HG03039 (cell line): ENCODE results near the gene SLC25A13.
A peak's percentile ranks its signal among the peaks of the same experiment; 100 is the strongest.

ENCODE experiments used
- ATAC-seq: cut with Tn5 transposase; IDR thresholded peaks from one replicate; pipeline ENCODE4 v1.9.1; 2021; ENCODE audit warnings: mild to moderate bottlenecking, moderate library complexity; ENCODE audit not compliant: unreplicated experiment

The SLC25A13 gene

GRCh38 chr7:96111405-96111804, 210.5 kb downstream of the SLC25A13 start:
- ATAC-seq = no peak

GRCh38 chr7:96104984-96105383, 216.9 kb downstream of the SLC25A13 start:
- no peak for ATAC-seq

- ATAC-seq = no peak
These were observed 219.6 kb downstream of the SLC25A13 start for GRCh38 chr7:96102096-96102811.

- no peak for ATAC-seq
These were observed 221.2 kb downstream of the SLC25A13 start for GRCh38 chr7:96100737-96101136.

GRCh38 chr7:96097835-96098234, 224.1 kb downstream of the SLC25A13 start:
- ATAC-seq = no peak

- no peak for ATAC-seq
These were observed 228.5 kb downstream of the SLC25A13 start for GRCh38 chr7:96093435-96093834.

- ATAC-seq = no peak
These were observed 231.1 kb downstream of the SLC25A13 start for GRCh38 chr7:96090756-96091155.

- ATAC-seq = no peak
These were observed 232.4 kb downstream of the SLC25A13 start for GRCh38 chr7:96089511-96089910.

GRCh38 chr7:96088579-96088978, 233.3 kb downstream of the SLC25A13 start:
- ATAC-seq = no peak

- ATAC-seq = no peak
These were observed 235.9 kb downstream of the SLC25A13 start for GRCh38 chr7:96085953-96086352.

GRCh38 chr7:96084881-96085553, 236.9 kb downstream of the SLC25A13 start:
- ATAC-seq = no peak

- no peak for ATAC-seq
These were observed 241.9 kb downstream of the SLC25A13 start for GRCh38 chr7:96080027-96080426.

GRCh38 chr7:96076350-96076707, 245.6 kb downstream of the SLC25A13 start:
- ATAC-seq = no peak

GRCh38 chr7:96075510-96076349, 246.2 kb downstream of the SLC25A13 start:
- ATAC-seq = peak; percentile 67

- no peak for ATAC-seq
These were observed 247.0 kb downstream of the SLC25A13 start for GRCh38 chr7:96074871-96075270.
